Dermis microvascular lymphatic vessel endothelial cell (primary cell): Measurements from ENCODE around the gene CREM. TPM values are rescaled to one million over a fixed set of nuclear protein-coding genes. Genes with fewer than 3 reads are reported as not detected.
A peak's percentile ranks its signal among the peaks of the same experiment; 100 is the strongest.

ENCODE experiments used
- DNase-seq, 2 donors: peaks; one replicate each; pipeline versions ENCODE4 v3.0.0 to v3.0.0-alpha.2; 2010; ENCODE audit warnings: low read depth in 2 of 2
- total RNA-seq: library from RNA; depleted of rRNA; stranded (reverse); fragments of >200 nt; gene quantifications from 2 replicates; pipeline ENCODE4 v1.2.1, GENCODE V29; 2014

The CREM gene
- total RNA-seq, 1 donor from 2014 or later, result 66.1 TPM

DNA sequence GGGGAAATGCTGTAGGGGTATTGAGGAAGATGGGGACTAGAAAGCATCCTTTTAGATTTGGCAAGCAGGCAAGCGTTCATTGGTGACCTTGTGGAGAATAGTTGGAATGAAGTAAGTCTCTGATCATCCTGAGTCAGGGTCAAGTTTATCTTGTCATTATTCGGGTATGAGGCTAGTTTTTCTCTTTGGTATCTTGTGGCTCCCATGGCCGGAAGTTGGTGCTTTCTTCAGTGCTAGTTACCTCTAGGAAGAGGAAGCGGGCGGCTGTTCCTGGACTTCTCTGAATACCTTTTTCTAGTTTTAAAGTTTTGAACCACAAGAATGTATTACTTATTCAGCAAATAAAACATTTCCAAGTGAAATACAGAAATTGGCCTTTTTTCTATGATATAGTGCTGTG lies 9.2 kb downstream of the CREM start:
- no peak for DNase-seq

DNA sequence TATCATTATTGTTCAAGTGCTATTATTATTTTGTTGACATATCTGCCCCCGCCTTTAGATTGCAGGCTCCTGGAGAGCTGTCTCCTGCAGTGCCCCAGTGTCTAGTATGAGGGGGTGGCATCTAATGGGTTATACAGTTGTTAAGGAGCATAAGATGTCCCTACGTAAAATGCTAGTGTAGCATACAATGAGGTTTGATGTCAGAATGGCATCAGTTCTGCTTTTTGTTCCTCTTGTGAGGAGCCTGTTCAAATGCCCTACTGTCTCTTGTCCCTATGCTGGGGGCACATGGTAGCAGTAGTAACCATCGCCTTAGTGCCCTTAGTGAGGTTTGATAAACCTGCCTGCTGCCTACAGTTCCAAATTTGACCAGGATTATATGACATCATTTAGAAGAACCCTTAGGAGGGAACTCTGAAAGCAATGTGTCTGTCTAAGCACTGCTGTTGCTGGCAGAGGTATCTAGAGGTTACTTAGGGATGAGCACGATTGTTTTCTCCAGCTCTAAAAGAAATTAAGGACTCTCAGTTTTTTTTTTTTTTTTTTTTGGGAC lies 9.7 kb downstream of the CREM start:
- no peak for DNase-seq

GRCh38 chr10:35140126-35140525 lies 13.5 kb downstream of the CREM start:
- no peak for DNase-seq

- DNase-seq, result no peak
Measured at GRCh38 chr10:35140727-35141126, 14.1 kb downstream of the CREM start.

DNA sequence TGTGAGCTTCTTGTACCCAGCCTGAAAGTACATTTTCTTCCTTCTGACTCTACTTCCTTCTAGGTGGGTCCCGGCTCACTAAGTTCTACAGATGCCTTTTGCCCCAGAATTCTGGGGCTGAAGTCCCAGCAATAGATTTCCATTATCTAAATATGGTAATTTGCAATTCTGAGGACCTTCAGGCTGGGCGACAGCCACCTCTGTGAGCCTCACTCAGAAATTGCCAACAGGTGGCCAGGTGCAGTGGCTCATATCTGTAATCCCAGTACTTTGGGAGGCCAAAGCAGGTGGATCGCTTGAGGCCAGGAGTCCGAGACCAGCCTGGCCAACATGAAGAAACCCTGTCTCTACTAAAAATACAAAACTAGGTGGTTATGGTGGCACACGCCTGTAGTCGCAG lies 23.7 kb downstream of the CREM start:
- no peak for DNase-seq

DNA sequence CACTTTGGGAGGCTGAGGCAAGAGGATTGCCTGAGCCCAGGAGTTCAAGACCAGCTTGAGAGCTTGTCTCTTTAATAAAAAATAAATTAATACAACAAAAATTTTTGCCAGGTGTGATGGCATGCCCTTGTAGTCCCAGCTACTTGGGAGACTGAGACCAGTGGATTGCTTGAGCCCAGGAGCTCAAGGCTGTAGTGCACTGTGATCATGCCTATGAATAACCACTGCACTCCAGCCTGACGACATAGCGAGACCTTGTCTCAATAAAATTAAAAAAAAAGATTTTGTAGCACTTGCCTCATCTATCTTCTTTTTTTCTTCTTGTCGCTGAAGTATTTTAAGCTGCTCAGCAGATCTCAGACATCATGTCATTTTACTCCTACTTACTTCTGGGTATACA lies 26.3 kb downstream of the CREM start:
- no peak for DNase-seq

DNA sequence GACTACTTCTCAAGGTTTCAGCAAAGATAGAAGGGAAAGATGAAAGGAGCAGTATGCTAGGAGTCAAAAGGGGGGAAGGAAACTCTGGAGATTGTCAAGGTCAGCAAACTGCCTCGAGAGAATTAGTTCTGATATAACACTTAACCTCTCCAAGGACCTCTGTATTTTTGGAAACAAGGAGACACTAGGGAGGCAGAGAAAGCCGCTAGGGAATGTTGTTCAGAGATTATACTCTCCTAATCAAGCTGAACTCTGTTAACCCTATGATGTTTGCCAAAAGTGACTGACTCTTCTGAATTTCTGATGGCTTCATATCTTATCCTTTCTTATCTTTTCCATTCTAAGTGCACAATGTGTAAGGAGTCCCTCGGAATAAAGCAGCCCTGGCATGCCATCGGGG lies 27.1 kb downstream of the CREM start:
- no peak for DNase-seq

- no peak for DNase-seq
Measured at GRCh38 chr10:35160743-35161142, 34.1 kb downstream of the CREM start.

DNA sequence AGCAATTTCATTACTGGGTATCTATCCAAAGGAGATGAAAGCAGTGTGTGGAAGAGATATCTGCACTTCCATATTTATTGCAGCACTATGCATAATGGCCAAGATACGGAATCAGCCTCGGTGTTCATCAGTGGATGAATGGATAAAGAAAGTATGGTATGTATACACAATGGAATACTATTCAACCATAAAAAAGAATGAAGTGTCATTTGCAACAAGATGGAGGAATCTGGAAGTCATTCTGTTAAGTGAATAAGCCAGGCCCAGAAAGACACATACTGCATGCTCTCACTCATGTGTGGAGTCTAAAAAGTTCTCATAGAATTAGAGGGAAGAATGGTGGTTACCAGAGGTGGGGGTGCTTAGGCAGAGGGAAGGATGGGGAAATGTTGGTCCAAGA lies 35.3 kb downstream of the CREM start:
- DNase-seq, result no peak

DNA sequence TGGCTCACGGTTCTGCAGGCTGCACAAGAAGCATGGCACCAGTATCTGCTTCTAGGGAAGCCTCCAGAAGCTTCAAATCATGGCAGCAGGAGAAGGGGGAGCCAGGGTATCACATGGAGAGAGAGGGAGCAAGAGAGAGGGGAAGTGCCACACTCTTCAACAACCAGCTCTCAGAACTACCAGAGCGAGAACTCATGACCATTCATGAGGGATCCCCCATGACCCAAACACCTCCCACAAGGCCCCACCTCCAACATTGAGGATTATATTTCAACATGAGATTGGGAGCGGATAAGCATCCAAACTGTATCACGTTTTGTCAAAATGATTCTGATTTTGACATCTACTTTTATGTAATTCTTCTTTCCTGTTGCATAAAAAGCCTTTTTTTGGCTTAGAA lies 38.5 kb downstream of the CREM start:
- no peak for DNase-seq

- DNase-seq, result no peak
Measured at GRCh38 chr10:35165811-35166210, 39.2 kb downstream of the CREM start.

DNA sequence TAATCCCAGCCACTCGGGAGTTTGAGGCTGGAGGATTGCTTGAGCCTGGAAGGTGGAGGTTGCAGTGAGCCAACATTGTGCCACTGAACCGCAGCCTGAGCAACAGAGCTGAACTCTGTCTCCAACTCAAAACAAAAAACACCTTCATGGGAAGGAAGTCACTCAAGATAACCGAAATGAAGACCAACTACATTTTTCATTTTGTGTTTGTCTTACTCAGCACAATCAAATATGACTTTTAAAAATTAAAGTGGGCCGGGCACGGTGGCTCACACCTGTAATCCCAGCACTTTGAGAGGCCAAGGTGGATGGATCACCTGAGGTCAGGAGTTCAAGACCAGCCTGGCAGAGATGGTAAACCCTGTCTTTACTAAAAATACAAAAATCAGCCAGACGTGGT lies 40.0 kb downstream of the CREM start:
- DNase-seq, result no peak

GRCh38 chr10:35167342-35167741 lies 40.7 kb downstream of the CREM start:
- DNase-seq, result no peak

- DNase-seq, result peak in 1 of 2 donors; percentile 36
Measured at GRCh38 chr10:35172146-35172545, 45.5 kb downstream of the CREM start.

GRCh38 chr10:35172574-35172973 lies 45.9 kb downstream of the CREM start:
- peak in 1 of 2 donors; percentile 96 for DNase-seq

DNA sequence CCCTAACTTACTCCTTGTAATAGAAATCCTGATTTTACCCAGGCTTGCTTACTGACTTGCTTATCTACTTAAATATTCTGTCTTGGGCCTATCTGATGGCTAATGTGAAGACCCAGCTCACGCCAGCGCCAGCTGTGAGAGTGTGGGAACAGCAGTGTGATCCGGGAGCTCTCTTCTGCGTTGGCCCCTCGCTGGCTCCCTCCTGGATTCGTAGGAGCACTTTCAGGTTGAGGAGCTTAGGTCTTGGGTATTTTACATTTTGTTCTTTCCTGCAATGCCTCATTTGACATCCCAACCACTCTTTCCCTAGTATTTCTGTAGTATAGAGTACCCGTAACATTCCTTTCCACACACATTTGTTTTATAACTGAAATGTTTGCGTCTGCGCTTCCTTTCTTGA lies 51.7 kb downstream of the CREM start:
- no peak for DNase-seq

GRCh38 chr10:35182631-35183510 lies 56.2 kb downstream of the CREM start:
- DNase-seq, result no peak

DNA sequence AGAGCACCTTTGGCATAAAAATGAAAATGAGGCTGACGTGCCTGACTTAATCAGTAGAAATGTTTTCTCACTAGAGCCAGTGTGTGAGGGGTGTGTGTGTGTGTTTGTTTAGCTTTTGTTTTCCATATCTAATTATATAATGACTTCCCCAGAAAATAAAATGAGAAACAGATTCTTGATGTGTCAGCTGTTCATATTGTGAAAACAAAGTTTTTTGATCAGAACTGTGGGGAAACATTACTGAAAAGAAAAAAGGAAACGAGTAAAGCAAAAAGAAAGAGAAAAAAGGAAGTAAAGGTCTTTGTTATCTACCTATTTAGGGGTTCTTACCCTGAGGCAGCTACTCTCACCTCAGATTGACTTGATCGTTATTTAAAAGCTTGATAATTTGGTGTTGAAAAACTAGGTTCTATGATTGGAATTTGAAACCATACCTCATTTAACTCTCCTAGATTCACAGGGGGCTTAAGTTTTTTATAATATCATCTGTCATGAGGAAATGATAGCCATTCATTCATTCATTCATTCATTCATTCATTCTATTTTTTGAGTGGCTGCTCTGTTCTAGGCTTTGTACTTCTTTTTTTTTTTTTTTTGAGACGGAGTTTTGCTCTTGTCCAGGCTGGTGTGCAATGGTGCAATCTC lies 58.0 kb downstream of the CREM start:
- no peak for DNase-seq

DNA sequence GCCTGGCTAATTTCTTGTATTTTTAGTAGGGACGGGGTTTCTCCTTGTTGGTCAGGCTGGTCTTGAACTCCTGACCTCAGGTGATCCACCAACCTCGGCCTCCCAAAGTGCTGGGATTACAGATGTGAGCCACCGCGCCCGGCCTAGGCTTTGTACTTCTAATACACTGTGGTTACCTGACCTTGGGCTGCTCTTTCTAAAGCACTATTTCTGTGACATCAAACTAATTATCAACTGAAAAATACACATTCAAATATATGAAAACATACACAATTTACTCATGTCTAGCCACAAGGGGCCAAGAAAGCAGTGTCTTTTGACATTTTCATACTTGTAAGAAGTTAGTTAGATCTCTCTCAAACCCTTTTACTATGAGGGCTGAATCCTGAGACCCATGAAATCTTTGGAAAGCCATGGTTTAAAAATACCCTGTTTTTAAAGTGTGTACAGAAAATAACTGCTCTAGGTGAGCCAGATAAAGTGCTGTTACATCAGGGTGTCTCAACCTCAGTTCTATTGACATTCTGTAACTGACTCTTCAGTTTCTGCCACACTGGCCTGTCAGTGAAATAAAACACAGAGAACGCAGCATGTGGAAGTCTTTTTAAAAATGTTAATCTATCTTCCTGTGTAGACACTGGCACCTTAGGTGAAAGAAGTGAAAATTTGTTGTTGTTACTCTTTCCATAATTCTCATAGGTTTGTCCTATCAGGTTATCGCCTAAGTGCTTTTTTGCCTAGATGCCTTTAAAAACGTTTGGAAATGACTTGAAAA lies 58.8 kb downstream of the CREM start:
- no peak for DNase-seq

- no peak for DNase-seq
Measured at GRCh38 chr10:35188954-35189353, 62.3 kb downstream of the CREM start.

DNA sequence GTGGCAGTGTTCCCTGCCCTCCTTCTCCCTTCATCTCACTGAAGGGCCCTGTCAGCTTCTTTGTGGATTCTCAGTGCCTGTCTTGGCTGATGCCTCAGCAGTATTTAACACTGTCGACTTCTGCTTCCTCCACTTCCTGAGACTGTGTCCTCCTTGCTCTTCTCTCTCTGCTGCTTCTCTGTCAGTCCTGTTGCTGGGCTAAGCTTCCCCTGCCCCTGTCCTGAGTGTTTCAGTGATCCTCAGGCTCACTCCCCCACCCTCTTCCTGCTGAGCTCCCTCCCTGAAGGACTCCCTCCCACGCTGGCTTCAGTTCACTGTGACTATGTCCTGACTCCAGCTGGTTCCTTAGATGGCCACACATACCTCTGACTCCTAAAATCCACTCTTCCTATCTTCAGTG lies 64.9 kb downstream of the CREM start:
- peak in 1 of 2 donors; percentile 40 for DNase-seq

DNA sequence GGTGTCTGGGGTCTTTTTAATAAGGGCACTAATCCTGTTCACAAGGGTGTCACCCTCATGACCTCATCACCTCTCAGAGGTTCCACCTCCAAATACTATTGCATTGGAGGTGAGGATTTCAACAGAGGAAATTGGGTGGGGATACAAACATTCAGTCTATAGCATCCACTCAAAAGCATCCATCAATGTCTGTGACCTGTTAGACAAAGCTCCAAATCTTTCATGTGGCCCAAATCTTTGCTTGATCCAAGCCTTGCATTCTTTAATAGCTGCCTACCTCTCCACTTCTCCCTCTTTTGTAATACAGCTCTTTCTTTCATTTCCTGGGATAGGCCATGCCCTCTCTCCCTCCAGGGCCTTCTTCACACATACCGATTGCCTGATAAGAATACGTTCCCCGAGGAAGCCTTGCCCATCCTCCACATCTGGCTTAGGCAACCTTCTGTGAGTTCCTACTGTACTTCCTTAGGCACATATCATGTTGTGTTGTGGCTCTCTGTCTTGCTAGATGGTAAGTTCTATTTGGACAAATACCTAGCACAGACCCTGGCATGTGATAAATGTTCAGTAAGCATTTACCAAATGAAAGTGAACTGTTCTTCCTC lies 66.1 kb downstream of the CREM start:
- DNase-seq, result no peak
